ENCODE data around the gene RAX.
"Not testable (repeated sequence)": the region's sequence is repeated elsewhere in the genome, so short reads cannot be mapped to it uniquely, and the experiment has no call there.

Gene RAX

GRCh38 chr18:59273759-59274532 is 692 bp upstream of the RAX start:
- DNase-seq (ENCODE audit: low read depth in 1 of 2, low spot score in 1 of 2), result no peak

DNA sequence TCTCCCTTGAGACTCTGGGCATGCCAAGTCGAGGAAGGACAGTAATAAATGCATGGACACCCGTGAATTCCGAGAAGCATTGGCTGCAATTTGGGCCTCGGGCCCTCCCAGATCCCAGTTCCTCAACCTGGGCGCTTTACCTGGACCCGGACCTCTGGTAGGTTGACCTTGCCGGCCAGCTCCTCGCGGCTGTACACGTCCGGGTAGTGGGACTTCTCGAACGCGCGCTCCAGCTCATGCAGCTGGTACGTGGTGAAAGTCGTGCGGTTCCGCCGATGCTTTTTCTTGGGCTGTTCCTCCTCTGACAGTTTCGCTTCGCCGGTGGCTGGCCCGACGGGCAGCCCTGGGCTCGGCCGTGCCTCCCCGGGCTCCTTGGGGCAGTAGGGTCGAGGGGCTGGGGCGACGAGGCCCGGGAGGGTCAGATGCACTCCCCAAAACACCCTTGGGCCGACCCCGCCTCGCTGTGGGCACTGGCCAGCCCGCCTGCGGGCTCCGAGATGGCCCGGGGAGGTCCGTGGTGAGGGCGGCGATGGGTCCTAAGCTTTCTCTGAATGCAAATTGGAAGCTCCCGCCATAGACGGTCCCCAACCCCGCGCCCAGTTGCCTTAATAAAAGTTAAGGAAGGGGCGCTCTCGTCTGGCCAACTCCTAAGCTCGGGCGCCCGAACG is 899 bp downstream of the RAX start:
- no peak for DNase-seq (ENCODE audit: low read depth in 1 of 2, low spot score in 1 of 2)

DNA sequence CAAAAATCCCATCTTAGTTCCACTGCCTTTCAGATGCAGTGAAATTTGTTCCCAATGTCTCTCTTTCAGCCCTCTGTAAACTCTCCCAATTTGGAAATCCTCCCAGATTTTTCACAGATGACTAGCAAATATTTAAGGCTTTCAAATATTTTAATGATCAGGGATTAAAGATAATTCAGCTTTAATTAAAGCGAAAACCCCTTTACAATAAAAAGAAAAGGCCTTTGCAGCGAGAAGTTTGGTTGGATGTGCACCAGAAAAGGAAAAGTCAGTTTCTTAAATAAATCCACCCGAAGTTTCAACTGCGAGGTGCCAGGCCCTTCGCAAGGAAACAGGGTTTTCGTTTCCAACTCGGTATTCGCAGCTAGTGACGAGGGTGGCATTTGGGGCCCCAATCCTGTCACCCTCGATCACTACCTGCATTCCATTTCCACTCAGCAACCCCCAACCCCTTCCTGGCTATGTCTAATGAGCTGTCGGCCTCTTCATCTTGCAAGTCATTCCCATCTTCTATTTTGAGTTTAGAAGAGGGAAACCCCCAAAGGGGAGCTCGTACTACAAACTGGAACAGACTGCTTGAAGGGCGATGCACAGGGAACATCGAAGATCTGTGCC is 1.5 kb downstream of the RAX start:
- DNase-seq (ENCODE audit: low read depth in 1 of 2, low spot score in 1 of 2), result no peak

DNA sequence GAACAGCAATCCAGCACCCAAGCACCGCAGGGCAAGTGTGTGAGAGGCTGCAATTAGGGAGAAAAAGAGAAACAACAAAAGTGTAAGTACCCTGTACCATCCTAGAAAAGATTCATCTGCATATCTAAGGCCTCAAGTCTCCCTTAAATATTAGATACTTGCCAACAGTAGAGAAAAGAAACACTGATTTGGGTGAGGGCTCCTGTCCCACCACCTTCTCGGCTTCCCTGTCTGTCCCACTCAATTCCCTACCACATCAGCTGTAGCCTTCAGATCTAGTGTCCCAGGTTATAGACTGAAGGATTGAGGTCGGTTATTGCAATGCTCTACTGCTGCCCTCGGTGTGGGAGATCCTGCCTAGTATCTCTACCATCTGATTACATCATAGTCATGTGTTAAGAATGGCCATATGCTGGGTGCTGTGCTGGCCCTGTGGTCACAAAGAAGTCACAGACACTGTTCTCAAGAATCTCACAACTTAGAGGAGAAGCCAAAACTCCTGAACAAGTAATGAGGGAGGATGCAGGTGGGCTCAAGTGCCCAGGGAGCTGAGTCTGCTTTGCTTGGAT is 2.5 kb downstream of the RAX start:
- DNase-seq (ENCODE audit: low read depth in 1 of 2, low spot score in 1 of 2), result no peak

DNA sequence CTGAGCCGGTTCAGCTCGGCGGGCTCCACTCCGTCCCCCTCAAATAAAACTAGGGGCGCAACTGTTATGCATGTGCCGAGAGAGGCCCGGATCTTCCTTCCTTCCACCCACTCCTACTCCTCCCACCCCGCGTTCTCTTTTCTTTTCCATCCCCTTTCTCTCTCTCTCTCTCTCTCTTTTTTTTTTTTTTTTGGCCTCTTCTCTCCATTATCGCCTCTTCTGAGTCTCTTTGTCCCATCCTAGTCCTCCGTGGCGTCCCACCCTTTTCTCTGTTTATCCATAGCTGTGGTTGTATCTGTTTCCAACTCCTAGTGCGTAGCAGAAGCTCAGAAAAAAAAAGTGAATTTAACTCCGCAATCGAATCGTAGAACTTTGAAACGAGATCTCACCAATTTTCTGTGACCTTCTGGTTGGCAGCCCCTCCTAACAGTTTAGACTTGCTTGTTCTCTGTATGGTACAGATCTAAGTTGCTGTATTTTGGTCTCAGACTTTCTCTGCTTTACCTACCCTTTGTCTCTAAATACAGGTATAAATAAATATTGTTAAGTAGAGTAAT is 3.6 kb downstream of the RAX start:
- DNase-seq (ENCODE audit: low read depth in 1 of 2, low spot score in 1 of 2), result no peak

- DNase-seq (ENCODE audit: low read depth in 1 of 2, low spot score in 1 of 2), result no peak
Observed at GRCh38 chr18:59268721-59269562, 4.3 kb downstream of the RAX start.

DNA sequence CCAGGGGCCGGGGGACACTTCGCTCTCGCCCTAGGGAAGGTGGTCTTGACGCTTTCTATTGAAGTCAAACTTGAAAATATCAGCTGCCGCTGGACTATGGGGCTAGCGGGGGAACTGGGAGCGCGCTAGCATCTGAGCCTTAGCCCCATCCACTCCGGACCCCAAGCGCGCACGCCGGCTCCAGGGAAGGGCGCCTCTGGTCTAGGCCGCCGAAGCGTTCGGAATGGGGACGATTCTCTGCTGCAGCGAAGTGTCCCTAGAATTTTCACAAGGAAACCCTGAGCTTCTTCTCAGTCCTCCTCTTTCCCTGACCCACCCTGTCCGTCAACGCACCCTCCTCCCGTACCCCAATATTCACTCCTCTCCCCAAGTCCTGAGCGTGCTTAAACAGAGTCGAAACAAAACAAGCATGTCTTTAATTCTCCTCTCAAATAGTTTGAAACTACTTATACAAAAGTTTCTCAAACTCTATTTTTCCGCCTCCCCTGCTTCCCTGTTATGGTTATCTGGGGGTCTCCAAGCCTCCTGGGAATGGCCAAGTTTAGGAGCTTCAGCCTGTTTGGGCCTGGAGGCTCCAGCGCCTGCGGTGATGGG is 5.0 kb downstream of the RAX start:
- DNase-seq (ENCODE audit: low read depth in 1 of 2, low spot score in 1 of 2), result no peak

GRCh38 chr18:59267503-59268126 is 5.6 kb downstream of the RAX start:
- DNase-seq (ENCODE audit: low read depth in 1 of 2, low spot score in 1 of 2), result no peak

- no peak for DNase-seq (ENCODE audit: low read depth in 1 of 2, low spot score in 1 of 2)
Observed at GRCh38 chr18:59266886-59267502, 6.3 kb downstream of the RAX start.

DNA sequence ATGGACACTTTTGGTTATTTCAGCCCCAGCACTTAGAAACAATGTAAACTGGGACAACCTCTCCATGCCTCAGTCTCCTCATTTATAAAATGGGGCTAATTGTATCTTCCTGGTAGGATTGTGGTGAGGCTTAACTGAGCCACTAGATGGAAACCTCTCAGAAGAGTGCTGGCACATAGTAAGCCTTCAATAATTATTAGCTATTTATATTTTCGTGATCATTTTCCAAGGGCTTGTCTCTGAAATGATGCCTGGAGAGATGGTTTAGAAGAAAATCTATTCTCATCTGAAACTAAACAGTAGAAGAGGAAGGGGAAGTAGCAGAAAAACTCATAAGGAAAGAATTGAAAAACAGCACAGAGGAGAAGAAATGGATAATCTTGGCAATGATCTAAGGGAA is 6.8 kb downstream of the RAX start:
- DNase-seq (ENCODE audit: low read depth in 1 of 2, low spot score in 1 of 2), result no peak

DNA sequence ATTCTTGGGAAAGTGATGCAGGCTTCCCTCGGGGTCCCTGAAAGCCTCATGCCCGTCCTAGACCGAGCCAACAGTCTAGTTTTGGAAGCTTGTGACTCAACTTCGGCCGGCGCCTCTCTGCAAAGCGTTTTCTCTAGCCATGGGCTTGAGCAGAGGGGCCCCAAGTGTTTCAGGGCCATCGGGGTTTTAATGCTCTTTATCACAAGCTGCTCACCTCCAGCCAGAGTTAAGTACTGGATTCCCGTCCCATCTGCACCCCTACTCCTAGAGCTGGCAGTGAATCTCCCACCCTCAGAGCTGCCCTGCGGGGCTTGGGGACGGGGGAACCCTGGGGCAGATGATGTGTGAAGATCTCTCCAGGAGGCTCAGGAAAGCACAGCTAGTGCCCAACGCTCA is 7.3 kb downstream of the RAX start:
- DNase-seq (ENCODE audit: low read depth in 1 of 2, low spot score in 1 of 2), result no peak

DNA sequence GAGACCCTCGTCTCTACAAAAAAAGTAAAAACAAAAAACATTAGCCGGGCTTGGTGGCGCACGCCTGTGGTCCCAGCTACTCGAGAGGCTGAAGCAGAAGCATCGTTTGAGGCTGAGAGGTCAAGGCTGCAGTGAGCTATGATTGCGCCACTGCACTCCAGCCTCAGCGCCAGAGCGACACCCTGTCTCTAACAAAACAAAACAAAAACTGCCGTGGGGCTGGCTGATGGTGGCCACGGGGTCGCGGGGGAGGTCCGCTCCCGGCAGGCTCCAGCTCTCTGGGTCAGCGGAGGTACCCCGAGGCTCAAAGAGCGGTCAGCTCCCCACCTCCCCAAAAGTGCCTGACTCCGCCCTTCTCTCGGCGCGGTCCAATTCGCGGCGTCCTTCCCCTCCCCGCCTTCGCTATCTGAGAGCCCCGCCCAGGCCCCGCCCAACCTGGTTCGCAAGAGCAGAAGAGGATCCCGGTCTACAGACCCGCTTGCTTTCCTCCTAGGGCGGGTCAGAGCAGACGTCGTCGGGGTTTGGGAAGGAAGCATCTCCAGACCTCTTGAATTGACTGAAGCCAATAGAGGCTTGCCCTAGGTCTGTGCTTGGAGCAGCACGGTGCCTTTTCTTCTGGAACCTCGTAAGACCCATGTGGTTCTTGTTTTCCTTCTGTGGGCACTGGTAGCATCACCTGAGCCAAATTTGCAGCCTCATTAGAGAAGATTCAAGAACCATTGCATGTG is 7.8 kb downstream of the RAX start:
- no peak for DNase-seq (ENCODE audit: low read depth in 1 of 2, low spot score in 1 of 2)

DNA sequence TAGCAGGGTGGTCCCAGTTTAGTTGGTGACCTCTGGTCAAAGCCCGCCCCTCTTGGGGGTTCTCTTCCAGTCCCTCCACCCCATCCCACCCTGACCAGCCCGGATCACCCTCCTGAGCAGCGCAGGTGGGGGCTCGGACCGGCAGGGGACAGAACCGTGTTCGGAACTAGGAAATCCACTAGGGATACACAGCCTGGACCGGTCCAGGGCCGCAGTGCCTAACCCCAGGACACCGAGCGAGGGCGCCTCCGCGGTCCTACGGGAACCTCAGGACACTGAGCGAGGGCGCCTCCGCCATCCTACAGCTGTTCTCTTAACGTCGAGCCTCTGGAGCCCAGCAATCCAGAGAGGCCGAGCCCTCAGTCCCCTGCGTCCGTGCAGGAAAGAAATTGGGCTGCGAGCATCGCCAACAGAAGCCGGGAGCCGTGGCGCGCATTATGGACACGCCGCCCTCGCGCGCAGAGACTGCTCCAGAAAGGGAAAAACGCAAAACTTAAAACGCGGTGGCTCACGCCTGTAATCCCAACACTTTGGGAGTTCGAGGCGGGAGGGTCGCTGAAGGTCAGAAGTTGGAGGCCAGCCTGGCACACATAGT is 8.5 kb downstream of the RAX start:
- DNase-seq (ENCODE audit: low read depth in 1 of 2, low spot score in 1 of 2), result no peak

DNA sequence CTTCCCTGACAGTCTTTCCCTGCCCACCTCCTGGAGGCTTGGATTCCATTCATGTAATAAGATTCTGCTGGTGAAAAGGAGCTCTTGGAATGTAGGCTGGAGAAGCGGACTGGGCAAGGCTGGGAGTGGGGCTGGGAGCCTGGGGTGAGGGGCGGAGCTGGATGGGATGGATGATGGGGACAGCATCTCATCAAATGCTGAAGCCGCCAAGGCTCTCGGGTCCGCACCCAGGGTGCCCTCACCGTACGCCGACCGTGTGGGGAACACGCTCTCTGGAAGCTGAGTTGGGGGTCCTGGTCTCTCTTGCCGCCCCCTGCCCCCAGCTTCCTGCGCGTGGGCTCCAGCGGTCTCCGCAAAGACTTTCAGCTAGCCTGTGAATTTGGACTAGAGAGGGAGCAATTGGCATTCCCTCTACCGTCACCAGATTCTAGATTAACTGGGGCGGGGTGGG is 9.1 kb downstream of the RAX start:
- no peak for DNase-seq (ENCODE audit: low read depth in 1 of 2, low spot score in 1 of 2)

GRCh38 chr18:59263661-59264060 is 9.6 kb downstream of the RAX start:
- DNase-seq (ENCODE audit: low read depth in 1 of 2, low spot score in 1 of 2), result no peak

- not testable (repeated sequence) for DNase-seq (ENCODE audit: low read depth in 1 of 2, low spot score in 1 of 2)
Observed at GRCh38 chr18:59262243-59262642, 11.0 kb downstream of the RAX start.

DNA sequence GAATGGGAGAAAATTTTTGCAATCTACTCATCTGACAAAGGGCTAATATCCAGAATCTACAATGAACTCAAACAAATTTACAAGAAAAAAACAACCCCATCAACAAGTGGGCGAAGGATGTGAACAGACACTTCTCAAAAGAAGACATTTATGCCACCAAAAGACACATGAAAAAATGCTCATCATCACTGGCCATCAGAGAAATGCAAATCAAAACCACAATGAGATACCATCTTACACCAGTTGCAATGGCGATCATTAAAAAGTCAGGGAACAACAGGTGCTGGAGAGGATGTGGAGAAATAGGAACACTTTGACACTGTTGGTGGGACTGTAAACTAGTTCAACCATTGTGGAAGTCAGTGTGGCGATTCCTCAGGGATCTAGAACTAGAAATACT is 11.4 kb downstream of the RAX start:
- not testable (repeated sequence) for DNase-seq (ENCODE audit: low read depth in 1 of 2, low spot score in 1 of 2)

DNA sequence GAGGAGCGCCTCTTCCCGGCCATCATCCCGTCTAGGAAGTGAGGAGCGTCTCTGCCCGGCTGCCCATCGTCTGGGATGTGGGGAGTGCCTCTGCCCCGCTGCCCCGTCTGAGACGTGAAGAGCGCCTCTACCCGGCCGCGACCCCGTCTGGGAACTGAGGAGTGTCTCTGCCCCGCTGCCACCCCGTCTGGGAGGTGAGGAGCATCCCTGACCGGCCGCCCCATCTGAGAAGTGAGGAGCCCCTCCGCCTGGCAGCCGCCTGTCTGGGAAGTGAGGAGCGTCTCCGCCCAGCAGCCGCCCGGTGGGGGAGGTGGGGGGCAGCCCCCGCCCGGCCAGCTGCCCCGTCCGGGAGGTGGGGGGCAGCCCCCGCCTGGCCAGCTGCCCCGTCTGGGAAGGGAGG is 17.8 kb downstream of the RAX start:
- not testable (repeated sequence) for DNase-seq (ENCODE audit: low read depth in 1 of 2, low spot score in 1 of 2)
